HG02571 (cell line): Measurements from ENCODE around the gene AMDHD2.
"Not testable (repeated sequence)": the region's sequence is repeated elsewhere in the genome, so short reads cannot be mapped to it uniquely, and the experiment has no call there.

Source experiments
- ATAC-seq: cut with Tn5 transposase; IDR thresholded peaks from one replicate; pipeline ENCODE4 v1.9.1; 2021; ENCODE audit warnings: mild to moderate bottlenecking, moderate library complexity; ENCODE audit not compliant: unreplicated experiment

Gene AMDHD2

GRCh38 chr16:2567506-2567905 lies 47.3 kb downstream of the AMDHD2 start:
- ATAC-seq, result not testable (repeated sequence)

GRCh38 chr16:2568573-2568972 lies 48.4 kb downstream of the AMDHD2 start:
- not testable (repeated sequence) for ATAC-seq

GRCh38 chr16:2572704-2573103 lies 52.5 kb downstream of the AMDHD2 start:
- not testable (repeated sequence) for ATAC-seq

DNA sequence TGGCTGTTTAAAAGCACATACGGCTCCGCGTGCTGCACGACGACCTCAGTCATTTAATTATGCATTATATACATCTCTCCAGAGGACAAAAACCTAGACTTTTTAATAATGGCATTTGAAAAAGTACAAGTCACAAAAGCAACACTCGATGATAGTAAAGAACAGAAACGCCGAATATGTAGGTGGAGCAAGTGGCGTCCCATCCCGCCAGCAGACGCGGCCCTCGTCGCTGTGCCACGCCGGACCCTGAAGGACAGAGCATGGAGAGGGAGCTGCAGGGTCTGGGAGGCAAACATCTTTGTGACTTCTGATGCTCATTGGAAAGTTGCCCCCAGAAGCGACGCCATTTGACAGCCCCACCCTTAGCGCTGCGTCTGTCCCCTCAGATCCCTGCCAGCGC lies 55.7 kb downstream of the AMDHD2 start:
- ATAC-seq, result not testable (repeated sequence)

DNA sequence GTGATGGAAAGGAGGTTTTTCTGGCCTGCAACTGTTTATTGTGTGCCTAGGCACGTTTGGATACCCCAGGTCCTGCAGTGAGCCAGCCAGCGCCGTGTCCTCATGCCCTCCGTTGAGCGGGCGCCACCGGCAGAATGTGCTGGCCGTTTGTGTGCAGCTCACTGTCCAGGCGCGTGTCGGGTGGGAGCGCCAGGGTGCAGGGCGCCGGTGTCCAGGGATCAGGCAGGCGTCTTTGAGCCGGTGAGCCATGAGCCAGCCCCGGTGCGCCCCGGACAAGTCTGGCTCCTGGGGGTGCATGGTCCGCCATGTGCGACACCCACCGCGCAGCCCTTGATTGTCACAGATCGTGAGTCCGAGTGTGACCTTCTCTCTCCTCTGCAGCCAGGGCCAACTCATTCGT lies 56.9 kb downstream of the AMDHD2 start:
- not testable (repeated sequence) for ATAC-seq

- not testable (repeated sequence) for ATAC-seq
Observed at GRCh38 chr16:2578905-2579304, 58.7 kb downstream of the AMDHD2 start.

GRCh38 chr16:2580143-2580542 lies 60.0 kb downstream of the AMDHD2 start:
- not testable (repeated sequence) for ATAC-seq

DNA sequence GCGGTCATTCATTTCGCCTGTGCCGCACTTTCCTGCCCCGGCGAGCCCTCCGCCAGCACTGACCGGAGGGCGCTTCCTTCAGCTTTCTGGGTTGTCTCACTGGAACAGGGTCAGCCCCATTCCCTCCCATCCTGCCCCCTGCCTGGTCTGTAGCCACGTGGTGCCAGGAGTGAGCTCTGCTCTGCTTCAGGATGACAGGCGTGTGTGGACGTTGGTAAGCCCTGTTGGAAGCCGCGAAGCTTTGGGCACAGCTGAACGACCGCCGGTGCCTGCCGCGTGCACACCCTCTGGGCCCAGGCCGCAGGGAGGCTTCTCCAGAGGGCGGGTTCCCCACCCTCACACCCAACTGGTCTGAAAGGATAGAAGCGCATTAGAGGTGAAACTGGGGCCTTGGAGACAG lies 60.6 kb downstream of the AMDHD2 start:
- not testable (repeated sequence) for ATAC-seq
